SJSA1 (cell line): ENCODE data around the gene PRR19. TPM values are rescaled to one million over a fixed set of nuclear protein-coding genes. Genes with fewer than 3 reads are reported as not detected.
A peak's percentile ranks its signal among the peaks of the same experiment; 100 is the strongest.
"Not testable (repeated sequence)": the region's sequence is repeated elsewhere in the genome, so short reads cannot be mapped to it uniquely, and the experiment has no call there.

Experiments used
- DNase-seq, 2 experiments: peaks; one replicate each; pipeline ENCODE4 v3.0.0-alpha.2; 2015 to 2020; ENCODE audit warnings: low spot score in 2 of 2, low read depth in 1 of 2
- H3K27ac ChIP-seq: fragments of 250-450 bp; sonication (Bioruptor Pico); 2 replicates; pipeline ENCODE4 v1.5.1; 2020; ENCODE audit warnings: mild to moderate bottlenecking, moderate library complexity
- H3K27me3 ChIP-seq: fragments of 250-450 bp; sonication (Bioruptor Pico); replicated peaks from 2 replicates; pipeline ENCODE4 v1.5.1; 2020; ENCODE audit warnings: mild to moderate bottlenecking, moderate library complexity
- H3K36me3 ChIP-seq: fragments of 250-450 bp; sonication (Bioruptor Pico); 2 replicates; pipeline ENCODE4 v1.5.1; 2020; ENCODE audit warnings: mild to moderate bottlenecking
- H3K4me1 ChIP-seq: fragments of 250-450 bp; sonication (Bioruptor Pico); replicated peaks from 2 replicates; pipeline ENCODE4 v1.6.1; 2021; ENCODE audit warnings: mild to moderate bottlenecking
- H3K4me3 ChIP-seq: fragments of 250-450 bp; sonication (Bioruptor Pico); 2 replicates; pipeline ENCODE4 v1.5.1; 2020; ENCODE audit warnings: mild to moderate bottlenecking
- H3K9me3 ChIP-seq: fragments of 250-450 bp; sonication (Bioruptor Pico); replicated peaks from 2 replicates; pipeline ENCODE4 v1.5.1; 2020; ENCODE audit warnings: mild to moderate bottlenecking
- total RNA-seq: library from RNA; depleted of rRNA; stranded (reverse); fragments of >200 nt; shearing (Covaris generic); gene quantifications from 2 replicates; pipeline ENCODE4 v1.2.3, GENCODE V29; 2014; rRNA removed

Gene PRR19
- total RNA-seq = 0.55 and 2.5 TPM in 2 replicates

GRCh38 chr19:42301646-42302203 is at the start of gene PRR19:
PRR19 (plus strand) TSS chr19:42302132; CDS start chr19:42309585, 7,453 bp downstream.
- Histone ChIP-seq H3K27ac (no peak within 1 kb of the TSS), H3K9me3 (no peaks in the 10 kb centered on the region), H3K4me3 (peak within 1 kb of the TSS; percentile 44), H3K4me1 (peaks cover 14% of the 10 kb centered on the region), H3K27me3 (no peaks in the 10 kb centered on the region), H3K36me3 (no peaks in the 10 kb centered on the region)
- no peak for DNase-seq

GRCh38 chr19:42252365-42253244 is 49.3 kb upstream of the PRR19 start:
- H3K27ac ChIP-seq = peak overlapping the region; percentile 73
- H3K4me1 ChIP-seq = peaks cover 41% of the 10 kb centered on the region
- no peaks in the 10 kb centered on the region; the same call in 1 of the 2 replicates for H3K9me3 ChIP-seq
- peak in 1 of 2 experiments; percentile 56 for DNase-seq
- peaks cover 46% of the 10 kb centered on the region for H3K36me3 ChIP-seq
- H3K4me3 ChIP-seq = peak overlapping the region; percentile 85
- no peaks in the 10 kb centered on the region for H3K27me3 ChIP-seq

- H3K9me3 ChIP-seq = no peaks in the 10 kb centered on the region; the same call in 1 of the 2 replicates
- no peaks in the 10 kb centered on the region for H3K27me3 ChIP-seq
- H3K4me3 ChIP-seq = peak overlapping the region; percentile 85
- peaks cover 41% of the 10 kb centered on the region for H3K4me1 ChIP-seq
- H3K36me3 ChIP-seq = peaks cover 43% of the 10 kb centered on the region
- peak in 1 of 2 experiments; percentile 77 for DNase-seq
- H3K27ac ChIP-seq = peak overlapping the region; percentile 73
Observed at GRCh38 chr19:42253245-42254088, 48.5 kb upstream of the PRR19 start.

GRCh38 chr19:42254089-42254849 is 47.7 kb upstream of the PRR19 start:
- H3K4me3 ChIP-seq = peak overlapping the region; percentile 85
- H3K9me3 ChIP-seq = no peaks in the 10 kb centered on the region; the same call in 1 of the 2 replicates
- peak; percentile 77 to 79 for DNase-seq
- H3K36me3 ChIP-seq = peaks cover 35% of the 10 kb centered on the region
- H3K27ac ChIP-seq = peak overlapping the region; percentile 73
- H3K4me1 ChIP-seq = peaks cover 41% of the 10 kb centered on the region
- H3K27me3 ChIP-seq = no peaks in the 10 kb centered on the region

GRCh38 chr19:42254850-42255765 is 46.8 kb upstream of the PRR19 start, which contains the start of gene ERF:
ERF (minus strand) TSS chr19:42255128; CDS start chr19:42254999, 129 bp downstream.
- no peaks in the 10 kb centered on the region for H3K27me3 ChIP-seq
- H3K36me3 ChIP-seq = peaks cover 27% of the 10 kb centered on the region
- peak; percentile 83 to 91 for DNase-seq

GRCh38 chr19:42255766-42256745 is 45.9 kb upstream of the PRR19 start:
- peak; percentile 71 to 74 for DNase-seq
- H3K4me1 ChIP-seq = peaks cover 34% of the 10 kb centered on the region

More at GRCh38 chr19:42254850-42255765, 46.8 kb upstream of the PRR19 start, which contains the start of gene ERF:
- Histone ChIP-seq H3K27ac (peak within 1 kb of the TSS; percentile 73), H3K4me3 (peak within 1 kb of the TSS; percentile 85), H3K9me3 (no peaks in the 10 kb centered on the region; the same call in 1 of the 2 replicates), H3K4me1 (peaks cover 41% of the 10 kb centered on the region)

GRCh38 chr19:42257842-42258241 is 44.1 kb upstream of the PRR19 start:
- not testable (repeated sequence) for H3K4me3 ChIP-seq, DNase-seq, H3K9me3 ChIP-seq, H3K27me3 ChIP-seq, H3K27ac ChIP-seq, H3K36me3 ChIP-seq
- H3K4me1 ChIP-seq = peaks cover 17% of the 10 kb centered on the region

More at GRCh38 chr19:42255766-42256745, 45.9 kb upstream of the PRR19 start:
- peak overlapping the region; percentile 55 for H3K27ac ChIP-seq
- peak overlapping the region; percentile 85 for H3K4me3 ChIP-seq
- H3K9me3 ChIP-seq = no peaks in the 10 kb centered on the region; the same call in 1 of the 2 replicates
- peaks cover 18% of the 10 kb centered on the region for H3K36me3 ChIP-seq
- no peaks in the 10 kb centered on the region for H3K27me3 ChIP-seq

- Histone ChIP-seq H3K4me1 (peaks cover 4% of the 10 kb centered on the region), H3K36me3 (no peaks in the 10 kb centered on the region), H3K27ac (no peak overlapping the region), H3K27me3 (no peaks in the 10 kb centered on the region), H3K9me3 (no peaks in the 10 kb centered on the region), H3K4me3 (no peak overlapping the region)
- DNase-seq = no peak
Observed at GRCh38 chr19:42261763-42262162, 40.2 kb upstream of the PRR19 start.

- not testable (repeated sequence) for DNase-seq, H3K4me3 ChIP-seq, H3K36me3 ChIP-seq, H3K9me3 ChIP-seq, H3K27me3 ChIP-seq, H3K27ac ChIP-seq
- H3K4me1 ChIP-seq = peaks cover 19% of the 10 kb centered on the region
Observed at GRCh38 chr19:42266105-42266504, 35.8 kb upstream of the PRR19 start.

GRCh38 chr19:42266928-42267603 is 34.9 kb upstream of the PRR19 start:
- H3K4me3 ChIP-seq = not testable (repeated sequence)

More at GRCh38 chr19:42266928-42267603, 34.9 kb upstream of the PRR19 start:
- not testable (repeated sequence) for H3K27me3 ChIP-seq, H3K9me3 ChIP-seq, H3K27ac ChIP-seq, DNase-seq
- H3K4me1 ChIP-seq = peaks cover 22% of the 10 kb centered on the region
- H3K36me3 ChIP-seq = peaks cover 11% of the 10 kb centered on the region
